ENCODE data around the gene SMPD3.
A peak's percentile ranks its signal among the peaks of the same experiment; 100 is the strongest.

The SMPD3 gene

GRCh38 chr16:68427649-68428303, 20.5 kb downstream of the SMPD3 start:
- no peak for TF ChIP-seq CTCF (IDR thresholded peaks at IDR 0.05; ENCODE audit: low read depth, low read length)
- H3K4me3 ChIP-seq (replicated peaks in 1 of 2; ENCODE audit: low read depth in 2 of 2, low read length in 2 of 2), result no peak overlapping the region
- no peak for DNase-seq (ENCODE audit: low read depth in 2 of 2)

GRCh38 chr16:68426347-68426652, 22.0 kb downstream of the SMPD3 start:
- H3K4me3 ChIP-seq (replicated peaks in 1 of 2; ENCODE audit: low read depth in 2 of 2, low read length in 2 of 2), result no peak overlapping the region
- DNase-seq (ENCODE audit: low read depth in 2 of 2), result peak in 1 of 2 donors; percentile 15
- no peak for TF ChIP-seq CTCF (IDR thresholded peaks at IDR 0.05; ENCODE audit: low read depth, low read length)

GRCh38 chr16:68425498-68426346, 22.6 kb downstream of the SMPD3 start:
- no peak for TF ChIP-seq CTCF (IDR thresholded peaks at IDR 0.05; ENCODE audit: low read depth, low read length)
- H3K4me3 ChIP-seq (replicated peaks in 1 of 2; ENCODE audit: low read depth in 2 of 2, low read length in 2 of 2), result no peak overlapping the region
- no peak for DNase-seq (ENCODE audit: low read depth in 2 of 2)

- DNase-seq (ENCODE audit: low read depth in 2 of 2), result no peak
- H3K4me3 ChIP-seq (replicated peaks in 1 of 2; ENCODE audit: low read depth in 2 of 2, low read length in 2 of 2), result no peak overlapping the region
- TF ChIP-seq CTCF (IDR thresholded peaks at IDR 0.05; ENCODE audit: low read depth, low read length), result no peak
Observed at GRCh38 chr16:68423771-68424170, 24.5 kb downstream of the SMPD3 start.

GRCh38 chr16:68422396-68422960, 25.8 kb downstream of the SMPD3 start:
- no peak for DNase-seq (ENCODE audit: low read depth in 2 of 2)
- no peak for TF ChIP-seq CTCF (IDR thresholded peaks at IDR 0.05; ENCODE audit: low read depth, low read length)
- H3K4me3 ChIP-seq (replicated peaks in 1 of 2; ENCODE audit: low read depth in 2 of 2, low read length in 2 of 2), result no peak overlapping the region

- DNase-seq (ENCODE audit: low read depth in 2 of 2), result no peak
- TF ChIP-seq CTCF (IDR thresholded peaks at IDR 0.05; ENCODE audit: low read depth, low read length), result no peak
- no peak overlapping the region for H3K4me3 ChIP-seq (replicated peaks in 1 of 2; ENCODE audit: low read depth in 2 of 2, low read length in 2 of 2)
Observed at GRCh38 chr16:68421076-68421475, 27.2 kb downstream of the SMPD3 start.
